ENCODE results near the gene PRSS57. TPM values are rescaled to one million over a fixed set of nuclear protein-coding genes. Genes with fewer than 3 reads are reported as not detected.

The PRSS57 gene
- total RNA-seq, 1 experiment from 2014 or later, result not detected

DNA sequence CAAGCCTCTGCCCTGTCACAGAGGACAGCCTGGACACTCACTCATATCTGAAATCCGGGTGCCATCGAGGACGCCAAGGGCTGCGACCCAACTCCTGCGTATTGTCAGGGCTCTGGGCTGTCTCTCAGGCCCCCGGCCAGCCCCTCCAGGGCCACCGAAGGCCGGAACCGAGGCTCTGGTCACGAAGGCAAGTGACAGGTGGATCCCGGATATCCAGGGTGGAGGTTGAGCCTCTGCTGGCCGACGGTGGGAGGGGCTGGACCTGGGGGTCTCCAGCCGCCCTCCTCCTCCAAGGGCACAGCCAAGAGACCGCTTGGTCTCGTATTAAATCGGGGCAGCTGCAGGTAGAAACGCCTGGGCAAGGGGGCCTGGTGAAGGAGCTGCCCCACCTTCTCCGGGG, 37.6 kb downstream of the PRSS57 start:
- Histone ChIP-seq H3K27ac (ENCODE audit: low read depth, low read length, poor library complexity, severe bottlenecking) (no peak overlapping the region), H3K4me3 (ENCODE audit: low read depth, low read length, poor library complexity, severe bottlenecking) (no peak overlapping the region), H3K36me3 (ENCODE audit: insufficient read depth, low read length, poor library complexity, severe bottlenecking) (peaks cover 20% of the 10 kb centered on the region), H3K4me1 (ENCODE audit: insufficient read depth, low read length, poor library complexity, severe bottlenecking) (peaks cover 7% of the 10 kb centered on the region), H3K9me3 (ENCODE audit: low read depth, low read length, poor library complexity, severe bottlenecking) (no peaks in the 10 kb centered on the region), H3K27me3 (replicated peaks; ENCODE audit: insufficient read depth, low read depth, low read length, poor library complexity) (no peaks in the 10 kb centered on the region)
- ChIA-PET POLR2A (ENCODE audit: low non-redundant PET) (no interaction called here), CTCF (no interaction called here)
- intact Hi-C loops (cut with micrococcal nuclease; ENCODE audit: unreplicated experiment), result no loop called here
- no TSS peak for BruUV-seq (replicated peaks)
- no peak for DNase-seq (ENCODE audit: low spot score)
- TF ChIP-seq CTCF (conservative IDR thresholded peaks at IDR 0.05; ENCODE audit: low read depth, low read length) (no peak), EZH2 (IDR thresholded peaks at IDR 0.05; ENCODE audit: borderline replicate concordance, low read depth, low read length, poor library complexity, severe bottlenecking) (no peak)

- no peak for DNase-seq (ENCODE audit: low spot score)
- intact Hi-C loops (cut with micrococcal nuclease; ENCODE audit: unreplicated experiment), result no loop called here
- no peak overlapping the region for H3K27ac ChIP-seq (ENCODE audit: low read depth, low read length, poor library complexity, severe bottlenecking)
- CTCF ChIA-PET, result no interaction called here
- peaks cover 27% of the 10 kb centered on the region for H3K36me3 ChIP-seq (ENCODE audit: insufficient read depth, low read length, poor library complexity, severe bottlenecking)
- no peak overlapping the region for H3K4me3 ChIP-seq (ENCODE audit: low read depth, low read length, poor library complexity, severe bottlenecking)
- TF ChIP-seq EZH2 (IDR thresholded peaks at IDR 0.05; ENCODE audit: borderline replicate concordance, low read depth, low read length, poor library complexity, severe bottlenecking) (no peak), CTCF (conservative IDR thresholded peaks at IDR 0.05; ENCODE audit: low read depth, low read length) (no peak)
- peaks cover 7% of the 10 kb centered on the region for H3K4me1 ChIP-seq (ENCODE audit: insufficient read depth, low read length, poor library complexity, severe bottlenecking)
- H3K27me3 ChIP-seq (replicated peaks; ENCODE audit: insufficient read depth, low read depth, low read length, poor library complexity), result no peaks in the 10 kb centered on the region
- no TSS peak for BruUV-seq (replicated peaks)
- no peaks in the 10 kb centered on the region for H3K9me3 ChIP-seq (ENCODE audit: low read depth, low read length, poor library complexity, severe bottlenecking)
- POLR2A ChIA-PET (ENCODE audit: low non-redundant PET), result interaction anchor here (0.9 kb wide), 1 partner anchor 15 kb away, joined by 4 read pairs; no protein-coding TSS in a partner anchor
These were observed 38.3 kb downstream of the PRSS57 start for GRCh38 chr19:656751-657559.

GRCh38 chr19:655691-656090, 39.6 kb downstream of the PRSS57 start:
- no TSS peak for BruUV-seq (replicated peaks)
- intact Hi-C loops (cut with micrococcal nuclease; ENCODE audit: unreplicated experiment), result no loop called here
- CTCF ChIA-PET, result interaction anchor here (0.5 kb wide), 1 partner anchor 208 kb away, joined by 3 read pairs; no protein-coding TSS in a partner anchor

More at GRCh38 chr19:655691-656090, 39.6 kb downstream of the PRSS57 start:
- Histone ChIP-seq H3K27me3 (replicated peaks; ENCODE audit: insufficient read depth, low read depth, low read length, poor library complexity) (no peaks in the 10 kb centered on the region), H3K4me3 (ENCODE audit: low read depth, low read length, poor library complexity, severe bottlenecking) (no peak overlapping the region), H3K9me3 (ENCODE audit: low read depth, low read length, poor library complexity, severe bottlenecking) (no peaks in the 10 kb centered on the region), H3K27ac (ENCODE audit: low read depth, low read length, poor library complexity, severe bottlenecking) (no peak overlapping the region), H3K36me3 (ENCODE audit: insufficient read depth, low read length, poor library complexity, severe bottlenecking) (peaks cover 39% of the 10 kb centered on the region), H3K4me1 (ENCODE audit: insufficient read depth, low read length, poor library complexity, severe bottlenecking) (peaks cover under 1% of the 10 kb centered on the region)
- TF ChIP-seq CTCF (conservative IDR thresholded peaks at IDR 0.05; ENCODE audit: low read depth, low read length), result no peak
- TF ChIP-seq EZH2 (IDR thresholded peaks at IDR 0.05; ENCODE audit: borderline replicate concordance, low read depth, low read length, poor library complexity, severe bottlenecking), result no peak
- DNase-seq (ENCODE audit: low spot score), result no peak
- POLR2A ChIA-PET (ENCODE audit: low non-redundant PET), result no interaction called here

All from A673 (cell line).